ENCODE results near the gene ATG16L2. TPM values are rescaled to one million over a fixed set of nuclear protein-coding genes. Genes with fewer than 3 reads are reported as not detected.

ATG16L2 gene
- total and polyA plus RNA-seq, 4 donors, result 42.6 to 86.0 (median 61.4) TPM

- Histone ChIP-seq H3K36me3 (ENCODE audit: control insufficient read depth in 4 of 4, insufficient read depth in 4 of 4, low read length in 4 of 4) (peaks cover 0 to 11% (median 7%) of the 10 kb centered on the region in 4 donors), H3K4me3 (no peak overlapping the region), H3K27me3 (ENCODE audit: control insufficient read depth in 3 of 3, insufficient read depth in 3 of 3, low read length in 2 of 3) (no peaks in the 10 kb centered on the region), H3K9ac (ENCODE audit: insufficient read depth in 1 of 2, low read length in 2 of 2) (no peak overlapping the region), H3K4me1 (ENCODE audit: control insufficient read depth in 5 of 5, insufficient read depth in 5 of 5, low read length in 5 of 5) (peaks cover 0 to 16% (median 3%) of the 10 kb centered on the region in 5 donors), H3K27ac (ENCODE audit: low read depth in 1 of 2, low read length in 1 of 2) (no peak overlapping the region), H3K9me3 (ENCODE audit: control insufficient read depth in 4 of 4, insufficient read depth in 3 of 4, low read length in 3 of 4) (no peaks in the 10 kb centered on the region)
- TF ChIP-seq CTCF (IDR thresholded peaks at IDR 0.05; ENCODE audit: control extremely low read depth, extremely low read depth), result no peak
- 94 to 95% methylated on average over 9 of the region's 9 CpGs for WGBS, 2 donors
- DNase-seq, result no peak
- no peak for ATAC-seq (ENCODE audit: insufficient read depth, low FRiP score)
Measured at GRCh38 chr11:72823105-72823804, 9.0 kb downstream of the ATG16L2 start.

GRCh38 chr11:72824020-72824419, 9.8 kb downstream of the ATG16L2 start:
- no peak for TF ChIP-seq CTCF (IDR thresholded peaks at IDR 0.05; ENCODE audit: control extremely low read depth, extremely low read depth)
- Histone ChIP-seq H3K36me3 (ENCODE audit: control insufficient read depth in 4 of 4, insufficient read depth in 4 of 4, low read length in 4 of 4) (peaks cover 0 to 10% (median 4%) of the 10 kb centered on the region in 4 donors), H3K27me3 (ENCODE audit: control insufficient read depth in 3 of 3, insufficient read depth in 3 of 3, low read length in 2 of 3) (no peaks in the 10 kb centered on the region), H3K9ac (ENCODE audit: insufficient read depth in 1 of 2, low read length in 2 of 2) (no peak overlapping the region), H3K27ac (ENCODE audit: low read depth in 1 of 2, low read length in 1 of 2) (no peak overlapping the region), H3K9me3 (ENCODE audit: control insufficient read depth in 4 of 4, insufficient read depth in 3 of 4, low read length in 3 of 4) (no peaks in the 10 kb centered on the region), H3K4me3 (no peak overlapping the region), H3K4me1 (ENCODE audit: control insufficient read depth in 5 of 5, insufficient read depth in 5 of 5, low read length in 5 of 5) (peaks cover 0 to 16% (median 3%) of the 10 kb centered on the region in 5 donors)
- no peak for ATAC-seq (ENCODE audit: insufficient read depth, low FRiP score)
- DNase-seq, result no peak
- 83 to 88% methylated on average over 7 of the region's 7 CpGs for WGBS, 2 donors

- Histone ChIP-seq H3K9me3 (ENCODE audit: control insufficient read depth in 4 of 4, insufficient read depth in 3 of 4, low read length in 3 of 4) (no peaks in the 10 kb centered on the region), H3K4me1 (ENCODE audit: control insufficient read depth in 5 of 5, insufficient read depth in 5 of 5, low read length in 5 of 5) (peaks cover 0 to 16% (median 3%) of the 10 kb centered on the region in 5 donors), H3K27ac (ENCODE audit: low read depth in 1 of 2, low read length in 1 of 2) (no peak overlapping the region), H3K4me3 (no peak overlapping the region), H3K36me3 (ENCODE audit: control insufficient read depth in 4 of 4, insufficient read depth in 4 of 4, low read length in 4 of 4) (peaks cover 0 to 15% (median 4%) of the 10 kb centered on the region in 4 donors), H3K9ac (ENCODE audit: insufficient read depth in 1 of 2, low read length in 2 of 2) (no peak overlapping the region), H3K27me3 (ENCODE audit: control insufficient read depth in 3 of 3, insufficient read depth in 3 of 3, low read length in 2 of 3) (no peaks in the 10 kb centered on the region)
- TF ChIP-seq CTCF (IDR thresholded peaks at IDR 0.05; ENCODE audit: control extremely low read depth, extremely low read depth), result no peak
- 80 to 82% methylated on average over 15 of the region's 15 CpGs for WGBS, 2 donors
- no peak for ATAC-seq (ENCODE audit: insufficient read depth, low FRiP score)
- DNase-seq, result no peak
Measured at GRCh38 chr11:72824811-72825505, 10.7 kb downstream of the ATG16L2 start.

Data from lung (tissue), 12 donors.